NB4 (cell line): Measurements from ENCODE around the gene ASAP2.

Experiments
- CTCF ChIP-seq: IDR thresholded peaks from one replicate; pipeline ENCODE4 v1.5.1; 2012; ENCODE audit warnings: low read depth, low read length
- MAX ChIP-seq: IDR thresholded peaks from 2 replicates; pipeline ENCODE4 v1.6.1; 2011; ENCODE audit warnings: low read depth, low read length
- POLR2A ChIP-seq: IDR thresholded peaks from 2 replicates; pipeline ENCODE4 v1.6.1; 2011; ENCODE audit warnings: mild to moderate bottlenecking; ENCODE audit not compliant: insufficient read length; ENCODE audit errors: extremely low read depth

- TF ChIP-seq CTCF (no peak), POLR2A (no peak), MAX (no peak)
These were observed 217.3 kb downstream of the ASAP2 start for GRCh38 chr2:9423922-9424272.
